GM18861 (cell line): ENCODE measurements around the gene ATP10A.
A peak's percentile ranks its signal among the peaks of the same experiment; 100 is the strongest.

Experiments used
- ATAC-seq: cut with Tn5 transposase; IDR thresholded peaks from one replicate; pipeline ENCODE4 v1.9.1; 2021; ENCODE audit not compliant: unreplicated experiment

The ATP10A gene

DNA sequence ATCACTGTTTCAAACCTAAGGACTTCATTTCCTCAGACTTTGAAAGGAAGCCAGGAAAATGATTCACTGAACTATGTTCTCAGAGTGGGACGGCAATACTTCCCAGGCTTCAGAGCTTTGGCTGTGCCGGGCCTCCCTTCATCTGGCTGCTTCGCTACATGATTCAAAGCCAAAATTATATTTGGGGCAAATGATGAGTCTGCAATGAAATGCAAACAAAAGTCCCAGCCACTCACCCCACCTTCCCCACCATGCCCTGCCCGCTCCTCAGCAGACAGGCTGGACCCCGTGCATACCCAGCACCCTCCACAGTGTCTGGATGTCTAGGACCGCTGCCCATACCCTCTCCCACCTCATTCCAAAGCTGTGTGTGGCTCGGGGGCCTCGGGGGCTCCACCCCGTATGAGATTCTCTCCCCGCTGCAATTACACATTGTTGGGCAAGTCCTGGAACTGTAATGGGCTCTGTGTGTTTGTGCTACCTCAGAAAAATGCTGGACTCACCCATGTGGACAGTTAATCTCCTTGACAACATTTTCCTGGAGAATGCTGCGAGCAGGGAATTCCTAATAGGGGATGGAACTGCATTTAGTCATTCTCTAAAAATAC is 32.2 kb downstream of the ATP10A start:
- ATAC-seq = no peak

DNA sequence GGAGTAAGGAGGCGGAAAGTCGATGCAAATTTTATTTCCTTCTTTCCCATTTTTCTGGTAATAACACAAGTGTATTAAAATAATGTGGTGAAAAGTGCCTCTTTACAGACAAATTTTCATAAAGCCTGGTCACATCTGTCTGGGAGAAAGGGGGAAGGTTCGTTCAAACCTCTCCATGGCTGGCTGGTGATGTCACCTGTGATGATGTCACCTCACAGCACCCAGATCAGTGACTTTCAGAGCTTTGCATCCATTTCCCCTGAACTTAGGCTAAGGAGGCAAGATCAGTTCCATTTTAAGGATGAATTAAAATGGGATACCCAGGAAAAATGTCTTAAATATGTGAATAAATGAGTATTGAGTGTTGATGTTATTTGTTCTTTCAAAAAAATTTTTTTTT is 34.1 kb downstream of the ATP10A start:
- ATAC-seq = no peak

DNA sequence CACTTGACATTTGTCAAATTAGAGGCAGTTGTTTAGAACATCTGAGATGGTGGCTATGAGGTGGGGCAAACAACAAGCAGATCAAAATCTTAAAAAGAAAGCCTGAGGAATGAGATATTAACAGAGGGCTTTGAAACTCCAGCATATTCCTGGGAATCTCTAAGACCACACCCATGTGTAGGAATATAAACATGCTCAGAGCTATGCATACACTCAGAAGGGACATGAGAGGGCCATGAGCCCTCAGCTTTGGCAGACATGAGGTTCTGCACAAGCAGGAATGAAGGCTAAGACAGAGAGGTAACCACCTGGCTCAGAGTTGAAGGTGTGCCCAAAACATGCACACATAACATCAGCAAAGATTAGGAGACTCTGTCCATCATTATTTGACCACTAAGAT is 37.9 kb downstream of the ATP10A start:
- no peak for ATAC-seq

DNA sequence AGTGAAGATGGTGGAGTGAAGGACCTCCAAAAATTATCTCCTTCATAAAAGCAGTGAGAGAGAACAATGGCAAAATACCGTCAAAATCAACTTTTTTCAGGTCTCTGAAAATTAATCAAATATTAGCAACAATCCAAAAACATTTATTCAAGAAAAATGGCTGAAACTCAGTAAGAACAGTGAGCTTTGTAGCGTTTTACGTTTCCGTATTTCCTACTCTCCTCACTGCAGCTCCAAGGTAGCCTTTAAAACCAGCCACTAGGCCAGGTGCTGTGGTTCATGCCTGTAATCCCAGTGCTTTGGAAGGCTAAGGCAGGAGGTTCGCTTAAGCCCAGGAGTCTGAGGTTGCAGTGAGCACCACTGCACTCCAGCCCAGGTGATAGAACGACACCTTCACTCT is 38.5 kb downstream of the ATP10A start:
- ATAC-seq = no peak

DNA sequence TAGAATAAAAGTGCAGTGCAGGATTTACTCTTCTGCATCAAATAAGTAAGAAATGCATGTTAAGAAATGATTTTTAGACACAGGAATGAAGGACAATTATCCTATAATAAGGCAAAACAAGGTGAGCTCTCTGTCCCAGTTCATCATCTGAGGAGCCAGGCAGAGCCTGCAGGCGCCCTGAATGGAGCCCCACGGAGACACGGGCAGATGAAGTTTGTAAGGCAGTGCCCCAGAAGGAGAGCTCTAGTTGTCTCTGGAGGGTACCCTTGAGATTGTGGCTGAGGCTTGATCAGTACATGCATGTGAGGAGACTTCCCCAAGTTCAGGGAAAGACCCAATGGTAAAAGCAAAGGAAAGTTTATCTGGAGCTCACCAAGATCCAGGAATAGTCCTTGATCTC is 50.3 kb downstream of the ATP10A start:
- ATAC-seq = no peak

DNA sequence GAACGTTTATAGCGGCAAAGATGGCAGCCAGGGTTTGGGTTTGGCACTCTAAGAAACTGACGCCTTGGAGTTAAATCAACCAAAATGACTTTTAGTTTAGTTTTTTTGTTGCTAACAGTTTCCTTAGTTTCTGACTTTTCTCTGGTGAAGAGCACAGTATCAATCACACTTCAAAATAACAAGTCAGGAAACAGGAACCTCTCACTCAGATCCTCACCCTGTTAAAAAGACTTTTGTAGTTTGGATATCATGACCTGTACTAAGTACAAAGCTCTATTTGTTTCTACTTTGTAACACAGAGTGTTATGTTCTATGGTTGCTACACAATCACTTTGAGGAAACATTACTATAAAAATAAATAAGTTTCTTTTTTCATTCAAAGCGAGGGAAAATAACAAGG is 51.1 kb downstream of the ATP10A start:
- ATAC-seq = no peak

DNA sequence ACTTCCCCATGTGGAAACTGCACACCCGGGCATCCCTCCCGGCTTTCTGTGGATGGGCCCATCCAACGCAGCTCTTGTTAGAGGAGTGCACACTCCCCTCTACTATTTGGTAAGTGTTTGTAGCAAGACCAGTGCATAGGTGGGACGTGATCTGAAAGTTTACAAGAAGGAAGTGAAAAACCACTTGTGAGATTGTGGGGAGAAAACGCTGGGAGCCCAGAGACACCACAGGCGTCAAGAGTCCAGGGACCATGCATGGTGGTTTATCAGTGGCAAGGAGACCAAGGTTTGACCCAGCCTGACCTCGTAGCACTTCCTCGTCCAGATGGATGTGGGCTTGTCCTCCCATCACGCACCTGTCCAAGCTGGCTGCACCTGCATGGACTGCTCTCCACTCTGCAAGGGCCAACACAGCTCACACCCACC is 51.6 kb downstream of the ATP10A start:
- peak; percentile 92 for ATAC-seq

DNA sequence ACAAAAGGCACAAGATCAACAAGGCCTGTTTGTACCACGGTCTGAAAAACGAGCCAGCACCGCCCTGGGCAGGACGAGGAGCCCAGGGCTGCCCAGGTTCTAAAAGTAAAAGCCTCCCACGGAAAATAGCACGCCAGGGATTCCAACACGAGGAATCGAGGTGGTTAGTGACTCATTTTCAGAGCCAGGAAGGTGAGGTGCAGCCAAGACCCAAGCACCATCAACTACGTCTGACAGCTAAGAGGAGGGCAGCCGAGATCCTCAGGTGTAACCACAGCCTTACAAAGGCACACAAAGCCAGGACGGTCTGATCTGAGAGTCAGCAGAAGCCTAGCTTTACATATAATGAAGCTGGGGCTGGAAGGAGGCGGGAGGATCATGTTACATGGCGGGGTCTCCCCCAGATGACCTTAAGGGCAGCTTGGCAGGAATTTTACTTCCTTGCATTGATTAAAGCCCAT is 52.5 kb downstream of the ATP10A start:
- no peak for ATAC-seq

DNA sequence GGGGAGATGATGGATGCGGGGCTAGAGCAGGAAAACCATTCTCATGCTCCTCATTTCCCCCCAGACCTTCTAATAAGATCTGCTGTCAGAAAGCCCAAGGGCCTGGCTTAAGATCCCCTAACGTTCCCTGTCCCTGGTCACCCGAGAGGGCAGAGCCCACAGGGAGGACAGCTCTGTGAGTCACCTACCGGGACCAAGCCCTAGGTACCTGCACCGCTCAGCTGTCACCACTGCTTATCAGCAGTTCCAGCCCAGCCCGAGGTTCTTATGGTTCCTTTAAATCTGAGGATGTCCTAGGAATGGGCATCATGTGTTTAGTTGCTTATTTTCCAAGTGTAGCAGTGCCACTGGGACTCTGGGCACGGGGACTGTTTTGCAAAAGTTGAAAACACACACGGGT is 53.0 kb downstream of the ATP10A start:
- ATAC-seq = no peak

DNA sequence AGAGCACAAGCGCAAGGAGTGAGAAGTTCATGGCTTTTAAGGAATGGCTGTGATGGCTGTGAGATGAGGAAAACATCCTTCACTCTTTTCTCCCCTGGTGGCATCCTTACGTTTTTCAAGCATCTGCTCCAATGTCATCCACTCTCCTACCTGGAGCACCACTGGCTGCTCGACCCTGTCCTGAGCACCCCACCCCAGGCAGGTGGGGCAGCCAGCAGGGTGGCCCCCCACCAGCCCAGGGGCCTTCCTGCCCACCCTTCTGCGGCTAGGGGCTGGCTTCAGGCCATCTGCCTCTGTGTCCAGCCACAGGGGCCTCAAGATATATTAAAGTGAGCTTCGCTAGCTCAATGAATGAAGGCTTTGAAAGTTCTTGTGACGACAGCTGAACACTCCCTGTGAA is 56.1 kb downstream of the ATP10A start:
- ATAC-seq = no peak

DNA sequence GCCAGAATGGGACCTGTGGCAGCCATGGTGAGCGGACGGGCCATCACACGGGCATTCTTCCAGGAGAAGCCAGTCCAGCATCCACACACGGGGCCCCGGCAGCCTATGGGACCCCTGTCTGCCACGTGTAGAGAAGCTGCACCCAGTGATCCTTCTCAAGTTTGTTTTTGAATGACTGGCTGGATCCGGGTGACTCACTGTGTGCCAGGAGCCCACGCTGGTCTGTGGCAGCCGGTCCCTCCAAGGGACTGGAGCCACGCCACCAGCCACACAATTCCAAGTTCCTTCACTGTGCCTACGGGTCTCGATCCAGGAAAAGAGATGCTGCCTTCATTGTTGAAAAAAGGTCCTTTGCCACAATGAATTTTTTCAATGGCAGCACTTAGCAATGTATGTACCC is 58.1 kb downstream of the ATP10A start:
- ATAC-seq = no peak

DNA sequence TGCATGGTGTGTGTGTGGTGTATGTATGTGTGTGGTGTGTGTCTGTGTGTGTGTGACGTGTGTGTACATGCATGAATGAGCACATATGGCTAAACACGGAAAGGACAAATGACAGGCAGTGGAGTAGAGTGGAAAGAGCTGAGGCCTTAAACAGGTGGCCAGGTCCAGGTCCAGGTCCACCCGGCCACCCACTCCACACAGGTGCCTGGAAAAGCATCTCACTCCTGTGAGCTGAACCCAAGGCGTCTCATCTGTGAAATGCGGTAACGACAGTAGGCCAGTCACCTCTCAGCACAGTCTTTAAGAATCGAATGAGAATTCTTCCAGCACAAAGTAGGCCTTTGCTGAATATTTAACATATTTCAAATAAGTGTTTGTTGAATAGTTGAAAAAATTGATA is 58.7 kb downstream of the ATP10A start:
- no peak for ATAC-seq

DNA sequence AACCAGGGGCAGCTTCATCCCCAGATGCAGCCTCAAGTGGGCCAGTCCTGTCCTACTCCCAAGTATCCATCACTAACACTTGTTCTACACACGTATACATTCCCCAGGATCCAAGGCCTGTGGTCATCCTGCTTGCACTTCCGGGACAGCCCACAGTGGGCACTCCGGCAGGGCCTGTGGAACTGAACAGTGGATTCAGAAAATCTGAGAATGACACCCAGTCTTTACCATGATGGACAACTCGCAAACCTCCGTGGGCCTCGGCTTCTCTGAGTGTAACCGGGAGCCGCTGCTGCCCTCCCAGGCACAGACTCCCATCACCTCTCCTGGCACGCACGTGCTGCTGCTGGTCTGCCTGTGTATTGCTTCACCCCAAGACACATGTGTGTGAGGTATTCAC is 59.6 kb downstream of the ATP10A start:
- ATAC-seq = no peak

DNA sequence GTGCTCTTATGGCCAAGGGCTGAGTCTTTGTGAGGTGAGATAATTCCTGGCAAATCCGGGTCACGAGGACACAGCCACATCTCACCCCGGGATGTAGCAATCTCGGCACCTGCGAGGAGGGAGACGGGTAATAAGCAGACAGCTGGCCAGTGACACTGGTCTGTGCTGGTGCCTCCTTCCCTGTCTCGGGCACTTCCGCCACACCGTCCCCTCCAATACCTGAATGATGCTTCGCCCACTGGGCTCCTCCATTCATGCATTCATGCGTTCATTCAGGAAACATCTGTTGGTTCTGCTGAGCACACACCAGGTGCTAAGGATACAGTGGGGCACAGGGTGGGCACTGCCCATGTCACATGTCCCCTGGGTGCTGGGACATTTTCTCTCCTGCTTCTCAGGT is 60.1 kb downstream of the ATP10A start:
- no peak for ATAC-seq

DNA sequence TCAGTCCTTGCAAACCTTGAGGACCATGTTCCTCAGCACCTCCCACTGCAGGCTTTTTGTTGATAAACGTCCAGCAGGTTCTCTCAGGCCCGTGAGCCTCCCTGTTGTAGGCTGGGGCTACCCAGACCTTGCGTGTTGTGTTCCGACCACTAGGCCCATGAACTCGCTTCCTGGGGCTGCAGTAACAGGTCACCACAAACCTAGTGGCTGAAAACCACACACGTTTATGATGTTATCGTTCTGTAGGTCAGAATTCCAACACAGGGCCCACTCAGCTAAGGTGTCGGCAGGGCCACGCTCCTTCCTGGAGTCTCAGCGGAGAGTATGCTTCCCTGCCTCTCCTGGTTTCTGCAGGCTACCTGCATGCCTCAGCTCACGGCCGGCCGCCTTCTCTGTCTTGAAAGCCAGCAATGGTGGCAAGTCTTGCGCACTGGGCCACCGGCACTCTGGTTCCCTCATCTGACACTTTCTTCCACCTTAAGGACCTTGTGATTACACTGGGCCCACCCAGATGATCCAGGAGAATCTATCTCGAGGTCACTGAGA is 60.8 kb downstream of the ATP10A start:
- ATAC-seq = no peak

DNA sequence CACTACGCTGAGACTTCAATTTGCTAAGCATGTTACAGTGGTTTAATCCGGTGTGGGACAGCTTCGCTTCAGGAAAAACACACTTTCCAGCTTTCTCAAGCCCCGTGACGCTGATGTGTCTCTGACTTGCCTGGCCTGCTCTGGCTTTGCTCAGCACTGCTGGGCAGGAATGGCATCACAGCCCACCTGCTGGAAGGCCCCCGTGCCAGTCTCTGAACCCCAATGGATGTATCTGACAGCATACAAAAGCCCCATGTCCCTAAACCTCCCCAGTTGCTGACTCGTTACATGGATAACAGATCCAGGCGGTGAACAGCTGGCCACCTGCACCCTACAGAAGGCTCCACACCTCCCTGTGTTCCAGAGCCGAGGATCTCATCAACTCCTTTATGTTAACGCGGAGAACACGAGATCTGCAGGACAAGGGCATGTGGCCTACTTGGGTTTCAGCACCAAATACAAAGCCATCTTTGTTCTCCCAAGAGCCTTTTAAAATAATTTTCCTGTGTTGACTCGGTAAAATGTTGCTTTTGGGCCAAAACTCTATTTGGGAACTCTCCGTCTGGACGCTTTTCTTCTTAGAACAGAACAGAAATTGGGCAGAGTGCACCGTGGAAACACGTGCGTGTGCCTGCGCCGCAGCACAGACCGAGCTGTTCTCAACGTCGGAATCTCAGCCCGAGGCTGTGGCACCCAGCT is 61.4 kb downstream of the ATP10A start:
- no peak for ATAC-seq

DNA sequence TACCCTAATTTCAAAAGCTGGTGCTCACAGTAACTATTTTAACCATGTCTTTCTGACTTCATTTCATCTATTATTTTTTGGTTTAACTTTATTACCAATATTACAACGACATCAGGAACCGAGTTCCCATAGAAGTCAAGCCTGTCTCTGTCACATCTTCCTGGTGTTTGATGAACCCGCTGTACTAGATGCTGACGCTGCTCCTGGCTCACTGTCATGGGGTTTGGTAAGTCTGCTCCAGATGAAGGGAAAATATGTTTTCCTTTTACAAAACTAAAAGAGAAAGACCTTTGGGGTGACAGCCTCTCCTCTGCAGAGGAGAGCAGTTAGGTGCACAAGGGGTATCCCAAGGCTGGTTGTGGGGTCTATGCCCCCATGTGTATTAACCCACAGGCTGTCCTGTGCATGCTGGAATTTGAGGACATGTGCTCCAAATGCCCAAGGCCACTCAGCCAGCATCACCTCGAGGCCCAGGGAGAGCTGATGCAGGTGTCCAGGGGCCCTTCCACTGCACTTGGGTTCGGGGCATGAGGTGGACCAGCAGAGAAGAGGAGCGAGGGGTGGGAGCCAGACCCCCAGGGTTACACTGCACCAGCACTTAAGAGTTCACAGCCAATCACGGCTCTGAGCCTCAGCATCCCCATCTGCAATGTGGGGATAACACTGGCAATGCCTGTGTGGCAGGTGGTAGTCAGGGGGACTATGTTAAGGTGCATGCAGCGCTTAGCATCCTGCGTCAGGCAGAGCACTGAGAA is 62.2 kb downstream of the ATP10A start:
- no peak for ATAC-seq

DNA sequence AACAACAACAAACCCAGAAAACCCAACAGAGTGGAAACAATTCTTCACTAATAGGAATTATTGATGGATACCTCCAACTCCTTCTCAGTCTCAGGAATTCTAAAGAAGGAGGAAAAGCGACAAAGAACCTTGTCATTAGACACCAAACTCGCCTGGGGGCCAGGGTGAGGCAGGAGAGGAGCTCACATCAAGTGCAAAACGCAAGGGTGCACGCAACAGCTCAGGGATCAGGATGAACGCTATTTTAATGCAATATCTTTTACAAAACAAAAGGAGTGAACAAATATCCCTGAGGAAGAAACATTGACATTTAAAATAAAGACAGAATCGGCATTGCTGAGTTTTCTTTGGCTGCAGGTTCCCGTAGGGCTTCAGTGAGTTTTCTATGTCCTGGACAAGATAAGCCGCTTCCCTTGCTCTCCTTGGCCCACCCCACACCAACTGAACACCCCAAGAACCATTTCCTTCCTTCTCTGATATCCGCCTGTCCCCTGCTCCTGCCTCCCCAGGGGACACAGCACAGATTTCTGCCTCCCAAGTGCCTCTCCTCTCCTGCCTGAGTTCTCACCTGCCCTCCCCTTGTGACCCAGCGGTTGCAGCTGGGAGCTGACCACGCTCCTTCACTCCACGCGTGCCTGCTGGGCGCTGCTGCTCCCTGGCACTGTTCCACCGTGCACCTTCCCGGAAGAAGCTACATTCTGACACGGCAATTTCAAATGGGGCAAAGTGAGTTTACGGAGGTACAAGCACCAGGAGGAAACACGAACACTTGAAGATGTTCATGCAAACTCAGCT is 63.0 kb downstream of the ATP10A start:
- ATAC-seq = no peak

DNA sequence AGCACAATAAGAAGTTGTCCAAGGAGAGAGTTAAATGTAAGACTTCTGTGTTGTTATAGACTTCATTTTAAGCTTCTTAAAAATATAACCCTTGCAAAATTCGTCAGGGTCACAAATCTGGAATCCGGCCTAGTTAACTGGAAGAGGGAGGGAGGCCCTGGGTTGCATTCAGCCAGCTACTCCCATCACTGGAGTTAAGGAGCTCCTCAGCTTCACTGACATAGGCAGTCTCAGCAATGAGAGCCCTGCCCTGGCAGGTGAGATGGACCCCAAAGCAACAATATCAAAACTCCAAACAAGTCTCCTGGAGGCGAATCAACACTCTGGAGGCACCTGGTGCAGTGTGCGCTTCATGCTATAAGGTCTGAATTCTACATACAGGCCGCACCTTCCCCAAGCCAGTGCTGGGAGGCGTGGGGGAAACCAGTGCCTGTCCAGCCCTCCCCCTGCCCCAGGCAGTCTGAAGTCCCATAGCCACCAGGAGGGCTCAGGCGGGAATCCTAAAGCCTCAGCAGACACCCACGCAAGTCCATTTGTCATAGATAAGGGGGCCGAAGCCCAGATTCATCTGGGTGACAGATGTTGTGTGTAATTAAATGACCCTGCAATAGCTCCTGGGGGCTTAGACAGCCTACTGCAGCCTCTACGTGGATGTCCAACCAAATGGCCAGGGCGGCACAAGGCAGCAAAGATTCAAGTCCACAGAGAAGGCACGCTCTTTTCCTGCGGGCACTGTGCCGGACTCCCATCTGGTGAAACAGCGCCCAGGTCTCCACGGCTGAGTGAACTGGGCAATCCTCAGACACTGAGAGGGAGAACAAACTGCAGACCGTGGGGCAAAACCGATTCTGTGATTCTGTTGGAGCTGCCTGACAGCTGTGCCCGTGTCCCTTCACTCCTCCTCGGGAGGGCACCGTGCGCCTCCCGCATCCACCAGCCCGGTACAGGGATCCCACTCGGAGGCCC is 64.9 kb downstream of the ATP10A start:
- ATAC-seq = no peak

DNA sequence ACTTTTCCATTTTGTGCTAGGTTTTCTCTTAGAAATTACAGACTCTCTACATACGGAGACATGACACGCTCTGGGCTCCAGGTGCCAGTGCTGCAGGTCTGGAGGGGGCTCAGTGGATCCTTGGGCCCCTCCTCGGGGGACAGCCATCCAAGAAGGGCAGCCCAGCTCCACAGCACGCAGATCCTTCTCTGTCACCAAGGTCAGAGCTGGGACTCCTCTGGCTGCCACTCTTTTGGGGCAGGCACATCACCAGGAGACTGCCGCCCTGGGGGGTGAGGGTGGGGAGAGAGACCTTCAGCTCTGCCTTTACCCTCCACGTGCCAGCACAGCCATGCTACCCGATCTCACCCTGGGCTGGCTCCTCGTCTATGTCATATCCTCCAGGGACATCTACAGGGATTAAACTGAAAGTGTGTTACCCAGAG is 65.6 kb downstream of the ATP10A start:
- ATAC-seq = no peak
